Left lung (tissue), 10 donors: ENCODE measurements around the gene MYBPC2. TPM values are rescaled to one million over a fixed set of nuclear protein-coding genes. Genes with fewer than 3 reads are reported as not detected.

Experiments used
- ATAC-seq: fragments of 200-7000 bp; cut with Tn5 transposase; one replicate; pipeline ENCODE4 v1.9.1; 2020; ENCODE audit warnings: moderate library complexity
- DNase-seq, 4 donors: peaks; one replicate each; pipeline ENCODE4 v3.0.0-alpha.2; 2013 to 2020
- H3K27ac ChIP-seq, 2 donors: fragments of 200-600 bp; sonication (generic) in 1 of 2; one replicate each; pipeline versions ENCODE4 v1.5.0 to v1.8.0; 2020 to 2021
- H3K27me3 ChIP-seq, 2 donors: fragments of 200-600 bp; sonication (generic) in 1 of 2; one replicate each; pipeline versions ENCODE4 v1.5.0 to v1.8.0; 2020 to 2021
- H3K36me3 ChIP-seq, 2 donors: fragments of 200-600 bp; sonication (generic) in 1 of 2; one replicate each; pipeline versions ENCODE4 v1.5.0 to v1.8.0; 2020 to 2021
- H3K4me1 ChIP-seq, 2 donors: fragments of 200-600 bp; one replicate each; pipeline ENCODE4 v1.8.0; 2021
- H3K4me3 ChIP-seq, 2 donors: fragments of 200-600 bp; sonication (generic) in 1 of 2; one replicate each; pipeline versions ENCODE4 v1.5.0 to v1.8.0; 2020 to 2021; ENCODE audit warnings: mild to moderate bottlenecking in 1 of 2
- H3K9me3 ChIP-seq, 2 donors: fragments of 200-600 bp; sonication (generic) in 1 of 2; one replicate each; pipeline versions ENCODE4 v1.5.0 to v1.8.0; 2020 to 2021
- CTCF ChIP-seq, 2 donors: fragments of 200-600 bp; sonication (generic) in 1 of 2; IDR thresholded peaks; one replicate each; pipeline versions ENCODE4 v1.5.0 to v1.8.0; 2021; ENCODE audit warnings: antibody characterized with exemption in 2 of 2
- intact Hi-C, 2 donors: fragments of 100-400 bp; cut with DNase I; formaldehyde crosslinking; loops; one replicate each; pipeline versions ENCODE4 v1.11.2 to v1.14.2; 2022
- polyA plus RNA-seq, 6 donors: library from polyadenylated mRNA; unstranded; fragments of 120-200 nt; gene quantifications; one replicate each; pipeline ENCODE4 v1.2.1, GENCODE V29; 2013; ENCODE audit not compliant: insufficient read length in 6 of 6
- total RNA-seq, 2 donors: library from RNA; stranded (reverse); fragmentation: NEBNext Ultra II Directional; extraction: Animal tissue kit (Norgen Biotek cat#: 25700); gene quantifications; one replicate each; pipeline ENCODE4 v1.2.1, GENCODE V29; 2021
- donor health status: DM: no; HTN: yes; CAD: no.
- donor health status: DM: no; HTN: no; CAD: no.

The MYBPC2 gene
- total and polyA plus RNA-seq, 8 donors: 0.06 to 0.70 (median 0.21) TPM; not detected in 2

- TF ChIP-seq CTCF (IDR thresholded peaks at IDR 0.05): no peak
- Histone ChIP-seq H3K27ac (no peak overlapping the region), H3K4me3 (no peak overlapping the region), H3K27me3 (peaks cover 0 to 9% of the 10 kb centered on the region in 2 donors), H3K9me3 (no peaks in the 10 kb centered on the region), H3K4me1 (peaks cover 0 to 28% of the 10 kb centered on the region in 2 donors), H3K36me3 (no peaks in the 10 kb centered on the region)
- DNase-seq (no peak), ATAC-seq (no peak)
- intact Hi-C loops: no loop called here
Observed at GRCh38 chr19:50490991-50491472, 58.3 kb downstream of the MYBPC2 start.

- H3K27ac ChIP-seq: no peak overlapping the region
- ATAC-seq: peak; percentile 46
- DNase-seq: no peak
- no peak overlapping the region for H3K4me3 ChIP-seq
- no peak for TF ChIP-seq CTCF (IDR thresholded peaks at IDR 0.05)
- H3K36me3 ChIP-seq: no peaks in the 10 kb centered on the region
- H3K4me1 ChIP-seq: peaks cover 0 to 22% of the 10 kb centered on the region in 2 donors
- intact Hi-C loops: no loop called here
- peaks cover 0 to 4% of the 10 kb centered on the region in 2 donors for H3K27me3 ChIP-seq
- H3K9me3 ChIP-seq: no peaks in the 10 kb centered on the region
Observed at GRCh38 chr19:50492303-50493052, 59.8 kb downstream of the MYBPC2 start.

- Histone ChIP-seq H3K9me3 (no peaks in the 10 kb centered on the region), H3K27ac (no peak overlapping the region), H3K27me3 (no peaks in the 10 kb centered on the region), H3K36me3 (no peaks in the 10 kb centered on the region), H3K4me1 (peaks cover 0 to 18% of the 10 kb centered on the region in 2 donors), H3K4me3 (no peak overlapping the region)
- TF ChIP-seq CTCF (IDR thresholded peaks at IDR 0.05): no peak
- DNase-seq (no peak), ATAC-seq (no peak)
- intact Hi-C loops: no loop called here
Observed at GRCh38 chr19:50493171-50493570, 60.5 kb downstream of the MYBPC2 start.

GRCh38 chr19:50494186-50495019, 61.7 kb downstream of the MYBPC2 start:
- ATAC-seq (no peak), DNase-seq (peak in 1 of 4 donors; percentile 11)
- H3K4me1 ChIP-seq: peaks cover 0 to 18% of the 10 kb centered on the region in 2 donors
- H3K27me3 ChIP-seq: no peaks in the 10 kb centered on the region
- H3K4me3 ChIP-seq: no peak overlapping the region
- H3K27ac ChIP-seq: no peak overlapping the region
- no peaks in the 10 kb centered on the region for H3K36me3 ChIP-seq
- H3K9me3 ChIP-seq: no peaks in the 10 kb centered on the region
- no peak for TF ChIP-seq CTCF (IDR thresholded peaks at IDR 0.05)
- intact Hi-C loops: no loop called here

- H3K4me3 ChIP-seq: no peak overlapping the region
- H3K27me3 ChIP-seq: no peaks in the 10 kb centered on the region
- ATAC-seq (no peak), DNase-seq (no peak)
- intact Hi-C loops: no loop called here
- no peak overlapping the region for H3K27ac ChIP-seq
- H3K36me3 ChIP-seq: no peaks in the 10 kb centered on the region
- no peak for TF ChIP-seq CTCF (IDR thresholded peaks at IDR 0.05)
- H3K4me1 ChIP-seq: peaks cover 0 to 18% of the 10 kb centered on the region in 2 donors
- no peaks in the 10 kb centered on the region for H3K9me3 ChIP-seq
Observed at GRCh38 chr19:50495020-50495531, 62.4 kb downstream of the MYBPC2 start.
